Transverse colon (tissue), 3 donors: ENCODE measurements around the gene ZDHHC13.

Experiments used
- POLR2A ChIP-seq: fragments of 450-650 bp; IDR thresholded peaks from one replicate; pipeline ENCODE4 v1.6.1; 2016; ENCODE audit warnings: antibody characterized with exemption, mild to moderate bottlenecking, moderate library complexity
- TF ChIP-seq, protein P1 (sequence below), 5 experiments: fragments of 200-600 bp in 3 of 5; fragments of 450-650 bp in 2 of 5; sonication (generic) in 3 of 5; IDR thresholded peaks; 1 replicate in 2 of 5; 2 replicates in 3 of 5; pipeline ENCODE4 v1.5.1; 2016 to 2017; ENCODE audit warnings: antibody characterized with exemption in 5 of 5, inconsistent platforms in 3 of 5, mild to moderate bottlenecking in 2 of 5, moderate library complexity in 1 of 5

DNA sequence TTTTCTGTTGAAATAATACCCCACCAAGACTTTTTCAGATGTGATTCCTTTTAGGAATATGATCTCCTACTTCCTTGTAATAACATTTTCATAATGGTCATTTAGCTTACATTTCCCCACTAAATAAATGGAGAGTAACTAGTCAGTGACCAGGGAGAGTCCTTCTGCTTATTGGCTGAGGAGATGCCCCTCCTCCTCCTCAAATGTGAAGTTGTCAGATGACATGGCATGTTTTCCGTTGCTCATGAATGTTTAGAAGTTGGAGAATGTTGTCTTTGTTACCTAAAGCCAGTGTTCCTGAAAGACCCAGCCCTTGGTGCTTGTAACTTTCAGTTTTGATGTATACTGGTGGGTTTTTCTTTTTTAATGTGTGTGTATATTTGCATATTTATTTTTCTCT is 46.6 kb downstream of the ZDHHC13 start:
- no peak for TF ChIP-seq POLR2A
- TF ChIP-seq, protein P1, sequence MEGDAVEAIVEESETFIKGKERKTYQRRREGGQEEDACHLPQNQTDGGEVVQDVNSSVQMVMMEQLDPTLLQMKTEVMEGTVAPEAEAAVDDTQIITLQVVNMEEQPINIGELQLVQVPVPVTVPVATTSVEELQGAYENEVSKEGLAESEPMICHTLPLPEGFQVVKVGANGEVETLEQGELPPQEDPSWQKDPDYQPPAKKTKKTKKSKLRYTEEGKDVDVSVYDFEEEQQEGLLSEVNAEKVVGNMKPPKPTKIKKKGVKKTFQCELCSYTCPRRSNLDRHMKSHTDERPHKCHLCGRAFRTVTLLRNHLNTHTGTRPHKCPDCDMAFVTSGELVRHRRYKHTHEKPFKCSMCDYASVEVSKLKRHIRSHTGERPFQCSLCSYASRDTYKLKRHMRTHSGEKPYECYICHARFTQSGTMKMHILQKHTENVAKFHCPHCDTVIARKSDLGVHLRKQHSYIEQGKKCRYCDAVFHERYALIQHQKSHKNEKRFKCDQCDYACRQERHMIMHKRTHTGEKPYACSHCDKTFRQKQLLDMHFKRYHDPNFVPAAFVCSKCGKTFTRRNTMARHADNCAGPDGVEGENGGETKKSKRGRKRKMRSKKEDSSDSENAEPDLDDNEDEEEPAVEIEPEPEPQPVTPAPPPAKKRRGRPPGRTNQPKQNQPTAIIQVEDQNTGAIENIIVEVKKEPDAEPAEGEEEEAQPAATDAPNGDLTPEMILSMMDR (IDR thresholded peaks at IDR 0.05) = no peak
